ENCODE measurements around the gene MOXD1.
A peak's percentile ranks its signal among the peaks of the same experiment; 100 is the strongest.
"Not testable (repeated sequence)": the region's sequence is repeated elsewhere in the genome, so short reads cannot be mapped to it uniquely, and the experiment has no call there.

The MOXD1 gene

GRCh38 chr6:132285004-132285780 lies 116.1 kb downstream of the MOXD1 start:
- no peaks in the 10 kb centered on the region for H3K27me3 ChIP-seq (ENCODE audit: control insufficient read depth, insufficient read depth, low read length)
- no peak overlapping the region for H3K9ac ChIP-seq (ENCODE audit: low read length)
- no peak overlapping the region for H3K27ac ChIP-seq (ENCODE audit: low read depth, low read length)
- no peak overlapping the region for H3K4me3 ChIP-seq (ENCODE audit: low read length)
- H3K4me1 ChIP-seq (ENCODE audit: control insufficient read depth, insufficient read depth, low read length): no peaks in the 10 kb centered on the region
- no peaks in the 10 kb centered on the region for H3K36me3 ChIP-seq (ENCODE audit: control insufficient read depth, insufficient read depth, low read length)

- Histone ChIP-seq H3K4me3 (ENCODE audit: low read length) (no peak overlapping the region), H3K9ac (ENCODE audit: low read length) (no peak overlapping the region), H3K27ac (ENCODE audit: low read depth, low read length) (no peak overlapping the region), H3K27me3 (ENCODE audit: control insufficient read depth, insufficient read depth, low read length) (no peaks in the 10 kb centered on the region), H3K36me3 (ENCODE audit: control insufficient read depth, insufficient read depth, low read length) (no peaks in the 10 kb centered on the region), H3K4me1 (ENCODE audit: control insufficient read depth, insufficient read depth, low read length) (no peaks in the 10 kb centered on the region)
Measured at GRCh38 chr6:132282696-132283095, 118.6 kb downstream of the MOXD1 start.

GRCh38 chr6:132280436-132280835 lies 120.8 kb downstream of the MOXD1 start:
- H3K4me1 ChIP-seq (ENCODE audit: control insufficient read depth, insufficient read depth, low read length): no peaks in the 10 kb centered on the region
- no peaks in the 10 kb centered on the region for H3K27me3 ChIP-seq (ENCODE audit: control insufficient read depth, insufficient read depth, low read length)
- H3K4me3 ChIP-seq (ENCODE audit: low read length): no peak overlapping the region
- no peak overlapping the region for H3K27ac ChIP-seq (ENCODE audit: low read depth, low read length)
- H3K9ac ChIP-seq (ENCODE audit: low read length): no peak overlapping the region
- H3K36me3 ChIP-seq (ENCODE audit: control insufficient read depth, insufficient read depth, low read length): no peaks in the 10 kb centered on the region

GRCh38 chr6:132279592-132280139 lies 121.6 kb downstream of the MOXD1 start:
- Histone ChIP-seq H3K36me3 (ENCODE audit: control insufficient read depth, insufficient read depth, low read length) (no peaks in the 10 kb centered on the region), H3K4me1 (ENCODE audit: control insufficient read depth, insufficient read depth, low read length) (no peaks in the 10 kb centered on the region), H3K27ac (ENCODE audit: low read depth, low read length) (no peak overlapping the region), H3K27me3 (ENCODE audit: control insufficient read depth, insufficient read depth, low read length) (no peaks in the 10 kb centered on the region), H3K4me3 (ENCODE audit: low read length) (peak overlapping the region; percentile 78), H3K9ac (ENCODE audit: low read length) (no peak overlapping the region)

- no peaks in the 10 kb centered on the region for H3K27me3 ChIP-seq (ENCODE audit: control insufficient read depth, insufficient read depth, low read length)
- H3K4me3 ChIP-seq (ENCODE audit: low read length): no peak overlapping the region
- no peak overlapping the region for H3K27ac ChIP-seq (ENCODE audit: low read depth, low read length)
- H3K9ac ChIP-seq (ENCODE audit: low read length): no peak overlapping the region
- H3K4me1 ChIP-seq (ENCODE audit: control insufficient read depth, insufficient read depth, low read length): no peaks in the 10 kb centered on the region
- no peaks in the 10 kb centered on the region for H3K36me3 ChIP-seq (ENCODE audit: control insufficient read depth, insufficient read depth, low read length)
Measured at GRCh38 chr6:132275066-132275970, 126.0 kb downstream of the MOXD1 start.

GRCh38 chr6:132272776-132273175 lies 128.5 kb downstream of the MOXD1 start:
- H3K9ac ChIP-seq (ENCODE audit: low read length): no peak overlapping the region
- H3K4me1 ChIP-seq (ENCODE audit: control insufficient read depth, insufficient read depth, low read length): no peaks in the 10 kb centered on the region
- H3K27me3 ChIP-seq (ENCODE audit: control insufficient read depth, insufficient read depth, low read length): no peaks in the 10 kb centered on the region
- no peaks in the 10 kb centered on the region for H3K36me3 ChIP-seq (ENCODE audit: control insufficient read depth, insufficient read depth, low read length)
- no peak overlapping the region for H3K27ac ChIP-seq (ENCODE audit: low read depth, low read length)
- no peak overlapping the region for H3K4me3 ChIP-seq (ENCODE audit: low read length)

- Histone ChIP-seq H3K27me3 (ENCODE audit: control insufficient read depth, insufficient read depth, low read length) (no peaks in the 10 kb centered on the region), H3K4me3 (ENCODE audit: low read length) (no peak overlapping the region), H3K4me1 (ENCODE audit: control insufficient read depth, insufficient read depth, low read length) (no peaks in the 10 kb centered on the region), H3K9ac (ENCODE audit: low read length) (no peak overlapping the region), H3K36me3 (ENCODE audit: control insufficient read depth, insufficient read depth, low read length) (no peaks in the 10 kb centered on the region), H3K27ac (ENCODE audit: low read depth, low read length) (no peak overlapping the region)
Measured at GRCh38 chr6:132270726-132271402, 130.4 kb downstream of the MOXD1 start.

- not testable (repeated sequence) for H3K36me3 ChIP-seq (ENCODE audit: control insufficient read depth, insufficient read depth, low read length); H3K4me1 ChIP-seq (ENCODE audit: control insufficient read depth, insufficient read depth, low read length); H3K27me3 ChIP-seq (ENCODE audit: control insufficient read depth, insufficient read depth, low read length); H3K9ac ChIP-seq (ENCODE audit: low read length); H3K4me3 ChIP-seq (ENCODE audit: low read length); H3K27ac ChIP-seq (ENCODE audit: low read depth, low read length)
Measured at GRCh38 chr6:132268666-132269065, 132.6 kb downstream of the MOXD1 start.

GRCh38 chr6:132268209-132268608 lies 133.1 kb downstream of the MOXD1 start:
- Histone ChIP-seq H3K36me3 (ENCODE audit: control insufficient read depth, insufficient read depth, low read length) (no peaks in the 10 kb centered on the region), H3K4me1 (ENCODE audit: control insufficient read depth, insufficient read depth, low read length) (no peaks in the 10 kb centered on the region), H3K27ac (ENCODE audit: low read depth, low read length) (no peak overlapping the region), H3K4me3 (ENCODE audit: low read length) (no peak overlapping the region), H3K27me3 (ENCODE audit: control insufficient read depth, insufficient read depth, low read length) (no peaks in the 10 kb centered on the region), H3K9ac (ENCODE audit: low read length) (no peak overlapping the region)

GRCh38 chr6:132265451-132266097 lies 135.7 kb downstream of the MOXD1 start:
- no peaks in the 10 kb centered on the region for H3K27me3 ChIP-seq (ENCODE audit: control insufficient read depth, insufficient read depth, low read length)
- H3K4me3 ChIP-seq (ENCODE audit: low read length): no peak overlapping the region

GRCh38 chr6:132264021-132264500 lies 137.2 kb downstream of the MOXD1 start:
- H3K4me1 ChIP-seq (ENCODE audit: control insufficient read depth, insufficient read depth, low read length): no peaks in the 10 kb centered on the region
- H3K4me3 ChIP-seq (ENCODE audit: low read length): no peak overlapping the region
- no peaks in the 10 kb centered on the region for H3K27me3 ChIP-seq (ENCODE audit: control insufficient read depth, insufficient read depth, low read length)
- H3K36me3 ChIP-seq (ENCODE audit: control insufficient read depth, insufficient read depth, low read length): no peaks in the 10 kb centered on the region
- no peak overlapping the region for H3K27ac ChIP-seq (ENCODE audit: low read depth, low read length)
- no peak overlapping the region for H3K9ac ChIP-seq (ENCODE audit: low read length)

More at GRCh38 chr6:132265451-132266097, 135.7 kb downstream of the MOXD1 start:
- H3K27ac ChIP-seq (ENCODE audit: low read depth, low read length): no peak overlapping the region
- H3K36me3 ChIP-seq (ENCODE audit: control insufficient read depth, insufficient read depth, low read length): no peaks in the 10 kb centered on the region
- H3K4me1 ChIP-seq (ENCODE audit: control insufficient read depth, insufficient read depth, low read length): no peaks in the 10 kb centered on the region
- no peak overlapping the region for H3K9ac ChIP-seq (ENCODE audit: low read length)

Data from rectal smooth muscle tissue (tissue), 1 donor.